ENCODE data around the gene FGF8. TPM values are rescaled to one million over a fixed set of nuclear protein-coding genes. Genes with fewer than 3 reads are reported as not detected.
A peak's percentile ranks its signal among the peaks of the same experiment; 100 is the strongest.

FGF8 gene
- total and polyA plus RNA-seq, 9 of the 15 experiments (the other 6 are each of a cell fraction or from before 2014, with no cell fraction given): 0.13 to 0.82 (median 0.37) TPM; not detected in 5

DNA sequence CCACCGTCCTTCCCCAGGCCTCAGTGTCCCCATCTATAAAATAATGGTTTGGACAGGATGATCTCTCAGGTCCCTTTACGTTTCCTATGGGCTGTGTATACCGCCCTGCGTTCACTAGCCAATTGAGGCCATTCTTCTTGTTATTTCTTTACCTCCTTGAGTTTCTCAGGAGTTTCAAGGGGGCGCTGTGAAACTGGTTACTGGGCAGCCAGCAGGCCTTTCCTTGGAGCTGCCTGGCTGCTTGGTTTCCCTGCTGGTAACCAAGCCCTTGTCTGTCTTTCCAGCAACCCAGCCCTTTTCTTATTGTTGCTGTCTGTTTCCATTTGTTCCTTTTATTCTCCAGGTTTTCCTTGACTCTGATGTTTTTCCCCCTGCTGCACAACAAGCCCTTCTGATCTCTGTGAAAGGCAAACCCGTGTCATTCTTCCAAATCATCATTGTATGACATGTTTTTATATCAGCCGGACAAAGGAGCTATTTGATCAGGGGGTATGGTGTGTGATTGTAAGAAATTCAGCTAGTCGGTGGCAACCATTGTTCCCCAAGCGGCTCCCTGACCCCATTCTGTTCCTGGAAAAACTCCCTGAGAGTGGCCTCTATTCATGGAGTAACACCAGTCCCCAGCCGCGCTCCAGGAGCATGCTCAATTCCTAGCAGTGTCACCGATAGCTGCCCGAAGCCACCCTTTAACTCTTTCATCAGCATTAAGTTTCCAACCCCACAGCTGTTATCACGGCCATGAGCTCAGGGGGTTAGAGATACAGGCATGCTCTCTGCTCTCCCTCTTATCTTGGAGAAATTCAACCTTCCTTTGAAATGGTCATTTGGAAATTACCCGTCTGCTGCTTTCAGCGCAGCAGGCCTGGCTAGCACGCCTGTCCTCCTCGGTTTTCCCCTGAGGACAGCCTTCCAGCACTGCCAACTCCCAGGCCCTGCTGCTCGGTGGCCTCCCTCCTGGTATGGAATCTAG, 26.6 kb downstream of the FGF8 start (continued):
- TF ChIP-seq, protein P1, sequence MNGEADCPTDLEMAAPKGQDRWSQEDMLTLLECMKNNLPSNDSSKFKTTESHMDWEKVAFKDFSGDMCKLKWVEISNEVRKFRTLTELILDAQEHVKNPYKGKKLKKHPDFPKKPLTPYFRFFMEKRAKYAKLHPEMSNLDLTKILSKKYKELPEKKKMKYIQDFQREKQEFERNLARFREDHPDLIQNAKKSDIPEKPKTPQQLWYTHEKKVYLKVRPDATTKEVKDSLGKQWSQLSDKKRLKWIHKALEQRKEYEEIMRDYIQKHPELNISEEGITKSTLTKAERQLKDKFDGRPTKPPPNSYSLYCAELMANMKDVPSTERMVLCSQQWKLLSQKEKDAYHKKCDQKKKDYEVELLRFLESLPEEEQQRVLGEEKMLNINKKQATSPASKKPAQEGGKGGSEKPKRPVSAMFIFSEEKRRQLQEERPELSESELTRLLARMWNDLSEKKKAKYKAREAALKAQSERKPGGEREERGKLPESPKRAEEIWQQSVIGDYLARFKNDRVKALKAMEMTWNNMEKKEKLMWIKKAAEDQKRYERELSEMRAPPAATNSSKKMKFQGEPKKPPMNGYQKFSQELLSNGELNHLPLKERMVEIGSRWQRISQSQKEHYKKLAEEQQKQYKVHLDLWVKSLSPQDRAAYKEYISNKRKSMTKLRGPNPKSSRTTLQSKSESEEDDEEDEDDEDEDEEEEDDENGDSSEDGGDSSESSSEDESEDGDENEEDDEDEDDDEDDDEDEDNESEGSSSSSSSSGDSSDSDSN (IDR thresholded peaks at IDR 0.05; ENCODE audit: borderline replicate concordance in 1 of 2, low read depth in 2 of 2, low read length in 2 of 2): no peak
- TF ChIP-seq ZEB2 (IDR thresholded peaks at IDR 0.05) (peak; percentile 24; the same call in 1 of the 2 replicates), GATA2 (CRISPR knock-in tag; IDR thresholded peaks at IDR 0.05) (peak; percentile 51; the same call in 1 of the 2 replicates), SP2 (IDR thresholded peaks at IDR 0.05; ENCODE audit: extremely low read depth, low read depth, low read length, poor library complexity, severe bottlenecking) (no peak), ESRRA (IDR thresholded peaks at IDR 0.05; ENCODE audit: borderline replicate concordance, low read depth) (no peak), CBX2 (IDR thresholded peaks at IDR 0.05; ENCODE audit: insufficient read depth, low read length, poor library complexity, severe bottlenecking) (no peak), ETV6 (IDR thresholded peaks at IDR 0.05; ENCODE audit: borderline replicate concordance in 1 of 2, low read depth in 2 of 2, low read length in 1 of 2) (no peak), ETV6 (CRISPR knock-in tag; IDR thresholded peaks at IDR 0.05; ENCODE audit: borderline replicate concordance) (no peak), GATAD2B (IDR thresholded peaks at IDR 0.05; ENCODE audit: borderline replicate concordance) (no peak), RBM15 (IDR thresholded peaks at IDR 0.05; ENCODE audit: insufficient read depth, low read length) (no peak), L3MBTL2 (IDR thresholded peaks at IDR 0.05) (peak; percentile 82), CBFB (CRISPR knock-in tag; IDR thresholded peaks at IDR 0.05) (no peak), E2F5 (CRISPR knock-in tag; IDR thresholded peaks at IDR 0.05) (no peak), ZNF134 (CRISPR knock-in tag; conservative IDR thresholded peaks at IDR 0.05) (no peak)
- TF ChIP-seq, protein P2, sequence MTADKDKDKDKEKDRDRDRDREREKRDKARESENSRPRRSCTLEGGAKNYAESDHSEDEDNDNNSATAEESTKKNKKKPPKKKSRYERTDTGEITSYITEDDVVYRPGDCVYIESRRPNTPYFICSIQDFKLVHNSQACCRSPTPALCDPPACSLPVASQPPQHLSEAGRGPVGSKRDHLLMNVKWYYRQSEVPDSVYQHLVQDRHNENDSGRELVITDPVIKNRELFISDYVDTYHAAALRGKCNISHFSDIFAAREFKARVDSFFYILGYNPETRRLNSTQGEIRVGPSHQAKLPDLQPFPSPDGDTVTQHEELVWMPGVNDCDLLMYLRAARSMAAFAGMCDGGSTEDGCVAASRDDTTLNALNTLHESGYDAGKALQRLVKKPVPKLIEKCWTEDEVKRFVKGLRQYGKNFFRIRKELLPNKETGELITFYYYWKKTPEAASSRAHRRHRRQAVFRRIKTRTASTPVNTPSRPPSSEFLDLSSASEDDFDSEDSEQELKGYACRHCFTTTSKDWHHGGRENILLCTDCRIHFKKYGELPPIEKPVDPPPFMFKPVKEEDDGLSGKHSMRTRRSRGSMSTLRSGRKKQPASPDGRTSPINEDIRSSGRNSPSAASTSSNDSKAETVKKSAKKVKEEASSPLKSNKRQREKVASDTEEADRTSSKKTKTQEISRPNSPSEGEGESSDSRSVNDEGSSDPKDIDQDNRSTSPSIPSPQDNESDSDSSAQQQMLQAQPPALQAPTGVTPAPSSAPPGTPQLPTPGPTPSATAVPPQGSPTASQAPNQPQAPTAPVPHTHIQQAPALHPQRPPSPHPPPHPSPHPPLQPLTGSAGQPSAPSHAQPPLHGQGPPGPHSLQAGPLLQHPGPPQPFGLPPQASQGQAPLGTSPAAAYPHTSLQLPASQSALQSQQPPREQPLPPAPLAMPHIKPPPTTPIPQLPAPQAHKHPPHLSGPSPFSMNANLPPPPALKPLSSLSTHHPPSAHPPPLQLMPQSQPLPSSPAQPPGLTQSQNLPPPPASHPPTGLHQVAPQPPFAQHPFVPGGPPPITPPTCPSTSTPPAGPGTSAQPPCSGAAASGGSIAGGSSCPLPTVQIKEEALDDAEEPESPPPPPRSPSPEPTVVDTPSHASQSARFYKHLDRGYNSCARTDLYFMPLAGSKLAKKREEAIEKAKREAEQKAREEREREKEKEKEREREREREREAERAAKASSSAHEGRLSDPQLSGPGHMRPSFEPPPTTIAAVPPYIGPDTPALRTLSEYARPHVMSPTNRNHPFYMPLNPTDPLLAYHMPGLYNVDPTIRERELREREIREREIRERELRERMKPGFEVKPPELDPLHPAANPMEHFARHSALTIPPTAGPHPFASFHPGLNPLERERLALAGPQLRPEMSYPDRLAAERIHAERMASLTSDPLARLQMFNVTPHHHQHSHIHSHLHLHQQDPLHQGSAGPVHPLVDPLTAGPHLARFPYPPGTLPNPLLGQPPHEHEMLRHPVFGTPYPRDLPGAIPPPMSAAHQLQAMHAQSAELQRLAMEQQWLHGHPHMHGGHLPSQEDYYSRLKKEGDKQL (CRISPR knock-in tag; IDR thresholded peaks at IDR 0.05; ENCODE audit: borderline replicate concordance): no peak

Measured in K562 (cell line).